ENCODE measurements around the gene ALOX5.
"Not testable (repeated sequence)": the region's sequence is repeated elsewhere in the genome, so short reads cannot be mapped to it uniquely, and the experiment has no call there.

Gene ALOX5

GRCh38 chr10:45373576-45374349 lies at the start of gene ALOX5:
Gene ALOX5, plus strand, starts transcription at chr10:45374216. Its CDS starts 64 bp downstream, at chr10:45374280.
- peak in 1 of 2 donors; percentile 38 for DNase-seq

DNA sequence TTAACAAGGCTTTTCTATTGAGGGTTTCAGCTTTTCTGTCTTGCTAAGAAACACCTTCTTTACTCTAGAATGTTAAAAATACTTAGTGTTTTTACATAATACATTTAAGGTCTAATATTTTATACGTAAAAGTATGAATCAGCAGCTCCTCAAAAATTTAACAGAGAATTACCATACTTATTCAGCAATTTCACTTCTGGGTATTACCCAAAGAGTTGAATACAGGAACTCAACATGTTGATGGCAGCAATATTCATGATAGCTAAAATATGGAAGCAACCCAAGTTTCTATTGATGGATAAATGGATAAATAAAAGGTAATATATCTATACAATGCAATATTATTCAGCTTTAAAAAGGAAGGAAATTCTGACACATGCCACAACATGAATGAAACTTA lies 48.9 kb upstream of the ALOX5 start:
- peak; percentile 28 to 54 for DNase-seq

GRCh38 chr10:45326864-45327263 lies 47.2 kb upstream of the ALOX5 start:
- not testable (repeated sequence) for DNase-seq

GRCh38 chr10:45331824-45332223 lies 42.2 kb upstream of the ALOX5 start:
- not testable (repeated sequence) for DNase-seq

- DNase-seq, result no peak
Measured at GRCh38 chr10:45339894-45340293, 34.1 kb upstream of the ALOX5 start.

- not testable (repeated sequence) for DNase-seq
Measured at GRCh38 chr10:45340420-45340819, 33.6 kb upstream of the ALOX5 start.

DNA sequence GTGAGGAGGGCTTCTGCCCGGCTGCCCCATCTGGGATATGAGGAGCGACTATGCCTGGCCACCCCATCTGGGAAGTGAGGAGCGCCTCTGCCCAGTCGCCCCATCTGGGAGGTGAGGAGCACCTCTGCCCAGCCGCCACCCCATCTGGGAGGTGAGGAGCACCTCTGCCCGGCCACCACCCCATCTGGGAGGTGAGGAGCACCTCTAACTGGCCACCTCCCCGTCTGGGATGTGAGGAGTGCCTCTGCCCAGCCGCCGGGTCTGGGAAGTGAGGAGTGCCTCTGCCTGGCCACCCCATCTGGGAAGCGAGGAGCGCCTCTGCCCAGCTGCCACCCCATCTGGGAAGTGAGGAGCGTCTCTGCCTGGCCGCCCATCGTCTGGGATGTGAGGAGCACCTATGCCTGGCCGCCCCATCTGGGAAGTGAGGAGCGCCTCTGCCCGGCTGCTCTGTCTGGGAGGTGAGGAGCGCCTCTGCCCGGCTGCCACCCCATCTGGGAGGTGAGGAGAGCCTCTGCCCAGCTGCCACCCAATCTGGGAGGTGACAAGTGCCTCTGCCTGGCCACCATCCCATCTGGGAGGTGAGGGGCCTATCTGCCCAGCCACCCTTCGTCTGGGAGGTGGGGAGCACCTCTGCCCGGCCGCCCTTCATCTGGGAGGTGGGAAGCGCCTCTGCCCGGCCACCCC lies 27.2 kb upstream of the ALOX5 start:
- not testable (repeated sequence) for DNase-seq

DNA sequence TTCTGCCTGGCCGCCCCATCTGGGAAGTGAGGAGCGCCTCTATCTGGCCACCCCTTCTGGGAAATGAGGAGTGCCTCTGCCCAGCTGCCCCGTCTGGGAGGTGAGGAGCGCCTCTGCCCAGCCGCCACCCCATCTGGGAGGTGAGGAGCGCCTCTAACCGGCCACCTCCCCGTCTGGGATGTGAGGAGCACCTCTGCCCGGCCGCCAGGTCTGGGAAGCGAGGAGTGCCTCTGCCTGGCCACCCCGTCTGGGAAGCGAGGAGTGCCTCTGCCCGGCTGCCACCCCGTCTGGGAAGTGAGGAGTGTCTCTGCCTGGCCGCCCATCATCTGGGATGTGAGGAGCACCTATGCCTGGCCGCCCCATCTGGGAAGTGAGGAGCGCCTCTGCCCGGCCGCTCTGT lies 26.6 kb upstream of the ALOX5 start:
- not testable (repeated sequence) for DNase-seq

DNA sequence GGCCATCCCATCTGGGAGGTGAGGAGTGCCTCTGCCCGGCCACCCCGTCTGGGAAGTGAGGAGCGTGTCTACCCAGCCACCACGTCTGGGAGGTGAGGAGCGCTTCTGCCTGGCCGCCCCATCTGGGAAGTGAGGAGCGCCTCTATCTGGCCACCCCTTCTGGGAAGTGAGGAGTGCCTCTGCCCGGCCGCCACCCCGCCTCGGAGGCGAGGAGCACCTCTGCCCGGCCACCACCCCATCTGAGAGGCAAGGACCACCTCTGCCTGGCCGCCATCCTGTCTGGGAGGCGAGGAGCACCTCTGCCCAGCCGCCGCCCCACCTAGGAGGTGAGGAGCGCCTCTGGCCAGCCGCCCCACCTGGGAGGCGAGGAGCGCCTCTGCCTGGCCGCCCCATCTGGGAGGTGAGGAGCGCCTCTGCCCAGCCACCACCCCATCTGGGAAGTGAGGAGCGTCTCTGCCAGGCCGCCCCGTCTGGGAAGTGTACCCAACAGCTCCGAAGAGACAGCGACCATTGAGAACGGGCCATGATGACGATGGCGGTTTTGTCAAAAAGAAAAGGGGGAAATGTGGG lies 25.7 kb upstream of the ALOX5 start:
- DNase-seq, result not testable (repeated sequence)

DNA sequence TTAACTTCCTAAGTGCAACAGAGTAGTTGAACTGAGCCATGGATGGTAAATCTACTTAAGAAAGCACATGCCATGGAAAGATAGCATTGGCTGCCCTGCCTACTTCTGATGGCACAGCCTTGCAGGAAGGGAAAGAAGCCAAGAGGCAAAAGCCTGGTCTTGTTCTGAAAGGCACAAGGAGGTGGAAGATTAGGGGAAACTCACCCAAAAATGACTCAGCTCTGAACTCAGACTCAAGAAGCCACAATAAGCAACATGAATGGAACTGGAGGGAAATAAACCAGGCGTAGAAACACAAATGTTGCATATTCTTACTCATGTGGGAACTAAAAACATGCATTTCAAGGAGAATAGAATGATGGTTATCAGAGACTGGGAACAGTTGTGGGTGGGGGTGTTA lies 20.8 kb upstream of the ALOX5 start:
- peak; percentile 72 to 79 for DNase-seq

GRCh38 chr10:45354261-45354660 lies 19.8 kb upstream of the ALOX5 start:
- peak; percentile 85 to 93 for DNase-seq

DNA sequence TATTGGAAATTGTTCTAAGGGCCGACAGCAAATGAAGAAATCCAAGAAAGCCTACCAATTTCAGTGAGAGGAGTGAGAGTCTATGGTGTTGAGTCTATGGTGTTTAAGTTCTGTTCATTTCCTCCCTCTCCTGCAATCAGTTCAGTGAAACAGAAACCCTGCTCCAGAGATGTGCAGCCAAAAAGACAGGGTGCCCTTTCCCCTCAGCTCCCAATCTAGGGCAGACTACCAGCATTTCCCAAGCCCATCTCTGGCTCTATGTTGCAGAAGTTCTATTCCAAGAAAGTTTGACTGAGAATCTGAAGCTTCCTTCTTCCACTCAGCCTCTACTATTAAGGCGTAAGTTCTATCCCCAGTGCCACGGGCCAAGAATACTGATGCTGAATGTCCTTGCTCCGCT lies 18.5 kb upstream of the ALOX5 start:
- no peak for DNase-seq

GRCh38 chr10:45358961-45359360 lies 15.1 kb upstream of the ALOX5 start:
- not testable (repeated sequence) for DNase-seq

DNA sequence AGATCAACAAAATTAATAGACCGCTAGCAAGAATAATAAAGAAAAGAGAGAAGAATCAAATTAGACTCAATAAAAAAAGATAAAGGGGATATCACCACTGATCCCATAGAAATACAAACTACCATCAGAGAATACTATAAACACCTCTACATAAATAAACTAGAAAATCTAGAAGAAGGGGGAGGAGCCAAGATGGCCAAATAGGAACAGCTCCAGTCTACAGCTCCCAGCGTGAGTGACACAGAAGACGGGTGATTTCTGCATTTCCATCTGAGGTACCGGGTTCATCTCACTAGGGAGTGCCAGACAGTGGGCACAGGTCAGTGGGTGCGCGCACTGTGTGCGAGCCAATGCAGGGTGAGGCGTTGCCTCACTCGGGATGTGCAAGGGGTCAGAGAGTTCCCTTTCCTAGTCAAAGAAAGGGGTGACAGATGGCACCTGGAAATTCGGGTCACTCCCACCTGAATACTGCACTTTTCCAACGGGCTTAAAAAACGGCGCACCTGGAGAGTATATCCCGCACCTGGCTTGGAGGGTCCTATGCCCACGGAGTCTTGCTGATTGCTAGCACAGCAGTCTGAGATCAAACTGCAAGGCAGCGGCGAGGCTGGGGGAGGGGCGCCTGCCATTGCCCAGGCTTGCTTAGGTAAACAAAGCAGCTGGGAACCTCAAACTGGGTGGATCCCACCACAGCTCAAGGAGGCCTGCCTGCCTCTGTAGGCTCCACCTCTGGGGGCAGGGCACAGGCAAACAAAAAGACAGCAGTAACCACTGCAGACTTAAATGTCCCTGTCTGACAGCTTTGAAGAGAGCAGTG lies 11.8 kb upstream of the ALOX5 start:
- not testable (repeated sequence) for DNase-seq

GRCh38 chr10:45367643-45368042 lies 6.4 kb upstream of the ALOX5 start:
- DNase-seq, result not testable (repeated sequence)

GRCh38 chr10:45368181-45368580 lies 5.8 kb upstream of the ALOX5 start:
- DNase-seq, result no peak

DNA sequence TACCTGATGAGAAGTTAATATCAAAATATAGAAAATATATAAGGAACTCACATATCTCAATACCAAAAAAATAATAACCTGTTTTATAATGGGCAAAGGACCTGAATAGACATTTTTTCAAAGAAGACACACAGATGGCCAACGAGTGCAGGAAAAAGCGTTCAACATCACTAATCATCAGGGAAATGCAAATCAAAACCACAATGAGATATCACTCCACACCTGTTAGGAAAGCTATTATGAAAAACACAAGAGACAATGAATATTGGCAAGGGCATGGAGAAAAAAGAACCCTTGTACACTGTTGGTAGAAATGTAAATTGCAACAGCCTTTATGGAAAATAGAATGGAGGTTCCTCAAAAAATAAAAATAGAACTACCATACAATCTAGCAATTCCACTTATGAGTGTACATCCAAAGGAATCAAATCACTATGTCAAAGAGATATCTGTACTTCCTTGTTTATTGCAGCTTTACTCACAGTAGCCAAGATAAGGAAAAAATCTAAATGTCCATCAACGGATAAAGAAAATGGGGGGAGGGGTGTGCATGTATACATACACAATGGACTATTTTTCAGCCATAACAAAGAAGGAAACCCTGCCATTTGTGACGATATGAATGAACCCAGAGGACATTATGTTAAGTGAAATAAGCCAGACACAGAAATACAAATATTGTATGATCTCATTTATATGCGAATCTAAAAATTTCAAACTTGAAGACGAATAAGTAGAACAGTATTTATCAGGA lies 3.6 kb upstream of the ALOX5 start:
- no peak for DNase-seq

DNA sequence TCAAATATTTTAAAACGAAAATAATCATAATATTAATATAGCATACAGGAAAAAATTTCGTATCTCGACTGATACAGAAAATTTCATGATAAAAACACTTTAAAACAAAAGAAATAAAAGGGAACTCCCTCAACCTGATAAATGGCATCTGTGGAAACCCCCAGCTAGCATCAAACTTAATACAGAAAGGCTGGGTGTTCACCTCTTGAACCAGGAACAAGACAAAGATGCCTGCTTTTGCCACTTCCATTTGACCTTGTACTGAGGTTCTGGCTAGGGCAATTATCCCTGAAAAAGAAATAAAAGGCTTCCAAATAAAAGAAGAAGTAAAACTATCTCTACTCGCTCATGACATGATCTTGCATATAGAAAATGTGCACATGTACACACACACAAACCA lies 2.5 kb upstream of the ALOX5 start:
- no peak for DNase-seq

- DNase-seq, result no peak
Measured at GRCh38 chr10:45372251-45372951, 1.6 kb upstream of the ALOX5 start.

GRCh38 chr10:45373003-45373575 lies 927 bp upstream of the ALOX5 start:
- no peak for DNase-seq

GRCh38 chr10:45374350-45375052 lies 485 bp downstream of the ALOX5 start:
- DNase-seq, result no peak
